HG03039 (cell line): ENCODE results near the gene SPDEF.

Source experiments
- ATAC-seq: cut with Tn5 transposase; IDR thresholded peaks from one replicate; pipeline ENCODE4 v1.9.1; 2021; ENCODE audit warnings: mild to moderate bottlenecking, moderate library complexity; ENCODE audit not compliant: unreplicated experiment

SPDEF gene

GRCh38 chr6:34564181-34564580 lies 8.1 kb upstream of the SPDEF start:
- ATAC-seq = no peak

- ATAC-seq = no peak
Measured at GRCh38 chr6:34563513-34563870, 7.4 kb upstream of the SPDEF start.

- no peak for ATAC-seq
Measured at GRCh38 chr6:34562861-34563512, 6.9 kb upstream of the SPDEF start.

GRCh38 chr6:34562350-34562749 lies 6.2 kb upstream of the SPDEF start:
- no peak for ATAC-seq

- ATAC-seq = no peak
Measured at GRCh38 chr6:34561227-34561530, 5.0 kb upstream of the SPDEF start.

GRCh38 chr6:34560366-34561226 lies 4.5 kb upstream of the SPDEF start:
- no peak for ATAC-seq

- no peak for ATAC-seq
Measured at GRCh38 chr6:34559651-34560365, 3.7 kb upstream of the SPDEF start.

- ATAC-seq = no peak
Measured at GRCh38 chr6:34558172-34558714, 2.1 kb upstream of the SPDEF start.

GRCh38 chr6:34557228-34557627 lies 1.1 kb upstream of the SPDEF start:
- ATAC-seq = no peak

- ATAC-seq = no peak
Measured at GRCh38 chr6:34556493-34556892, 364 bp upstream of the SPDEF start.

- no peak for ATAC-seq
Measured at GRCh38 chr6:34555328-34555727, 801 bp downstream of the SPDEF start.

- no peak for ATAC-seq
Measured at GRCh38 chr6:34555007-34555322, 1.2 kb downstream of the SPDEF start.

GRCh38 chr6:34554291-34555006 lies 1.7 kb downstream of the SPDEF start:
- no peak for ATAC-seq

- ATAC-seq = no peak
Measured at GRCh38 chr6:34553750-34554149, 2.4 kb downstream of the SPDEF start.

- no peak for ATAC-seq
Measured at GRCh38 chr6:34553146-34553545, 3.0 kb downstream of the SPDEF start.

GRCh38 chr6:34552620-34553019 lies 3.5 kb downstream of the SPDEF start:
- no peak for ATAC-seq

- no peak for ATAC-seq
Measured at GRCh38 chr6:34551720-34552119, 4.4 kb downstream of the SPDEF start.

- ATAC-seq = no peak
Measured at GRCh38 chr6:34549804-34550202, 6.3 kb downstream of the SPDEF start.

GRCh38 chr6:34549026-34549803 lies 6.9 kb downstream of the SPDEF start:
- ATAC-seq = no peak
